ENCODE measurements around the gene MST1R.
"Not testable (repeated sequence)": the region's sequence is repeated elsewhere in the genome, so short reads cannot be mapped to it uniquely, and the experiment has no call there.

Gene MST1R

GRCh38 chr3:49926117-49926728 is 22.6 kb upstream of the MST1R start:
- H3K9me3 Mint-ChIP-seq: no peaks in the 10 kb centered on the region
- peaks cover 17% of the 10 kb centered on the region for H3K4me1 Mint-ChIP-seq (ENCODE audit: low read depth)
- H3K4me3 Mint-ChIP-seq: no peak overlapping the region
- H3K27me3 Mint-ChIP-seq (ENCODE audit: low read depth): no peaks in the 10 kb centered on the region
- H3K27ac Mint-ChIP-seq: no peak overlapping the region
- no peak for DNase-seq (ENCODE audit: low spot score)
- H3K36me3 Mint-ChIP-seq (ENCODE audit: low read depth): no peaks in the 10 kb centered on the region

GRCh38 chr3:49925485-49925884 is 21.8 kb upstream of the MST1R start:
- H3K27me3 Mint-ChIP-seq (ENCODE audit: low read depth): no peaks in the 10 kb centered on the region
- no peak overlapping the region for H3K4me3 Mint-ChIP-seq
- peaks cover 15% of the 10 kb centered on the region for H3K4me1 Mint-ChIP-seq (ENCODE audit: low read depth)
- no peaks in the 10 kb centered on the region for H3K36me3 Mint-ChIP-seq (ENCODE audit: low read depth)
- no peak for DNase-seq (ENCODE audit: low spot score)
- no peak overlapping the region for H3K27ac Mint-ChIP-seq
- H3K9me3 Mint-ChIP-seq: no peaks in the 10 kb centered on the region

GRCh38 chr3:49924683-49925082 is 21.0 kb upstream of the MST1R start:
- Mint-ChIP-seq H3K36me3 (ENCODE audit: low read depth) (no peaks in the 10 kb centered on the region), H3K27me3 (ENCODE audit: low read depth) (no peaks in the 10 kb centered on the region), H3K9me3 (no peaks in the 10 kb centered on the region), H3K27ac (no peak overlapping the region), H3K4me3 (no peak overlapping the region), H3K4me1 (ENCODE audit: low read depth) (peaks cover 11% of the 10 kb centered on the region)
- DNase-seq (ENCODE audit: low spot score): no peak

GRCh38 chr3:49917806-49918590 is 14.3 kb upstream of the MST1R start:
- DNase-seq (ENCODE audit: low spot score); H3K4me1 Mint-ChIP-seq (ENCODE audit: low read depth): not testable (repeated sequence)

GRCh38 chr3:49916686-49917085 is 13.0 kb upstream of the MST1R start:
- Mint-ChIP-seq H3K27me3 (ENCODE audit: low read depth) (no peaks in the 10 kb centered on the region), H3K4me1 (ENCODE audit: low read depth) (no peaks in the 10 kb centered on the region), H3K27ac (no peak overlapping the region), H3K9me3 (no peaks in the 10 kb centered on the region), H3K4me3 (no peak overlapping the region), H3K36me3 (ENCODE audit: low read depth) (peaks cover 5% of the 10 kb centered on the region)
- DNase-seq (ENCODE audit: low spot score): no peak

More at GRCh38 chr3:49917806-49918590, 14.3 kb upstream of the MST1R start:
- H3K27me3 Mint-ChIP-seq (ENCODE audit: low read depth); H3K27ac Mint-ChIP-seq; H3K9me3 Mint-ChIP-seq; H3K4me3 Mint-ChIP-seq; H3K36me3 Mint-ChIP-seq (ENCODE audit: low read depth): not testable (repeated sequence)

- Mint-ChIP-seq H3K36me3 (ENCODE audit: low read depth) (peaks cover 11% of the 10 kb centered on the region), H3K27ac (no peak overlapping the region), H3K9me3 (no peaks in the 10 kb centered on the region), H3K4me3 (no peak overlapping the region), H3K27me3 (ENCODE audit: low read depth) (no peaks in the 10 kb centered on the region), H3K4me1 (ENCODE audit: low read depth) (no peaks in the 10 kb centered on the region)
- no peak for DNase-seq (ENCODE audit: low spot score)
Observed at GRCh38 chr3:49914906-49915305, 11.2 kb upstream of the MST1R start.

- no peak overlapping the region for H3K27ac Mint-ChIP-seq
Observed at GRCh38 chr3:49912881-49913281, 9.2 kb upstream of the MST1R start.

GRCh38 chr3:49911611-49912010 is 7.9 kb upstream of the MST1R start:
- no peaks in the 10 kb centered on the region for H3K9me3 Mint-ChIP-seq
- DNase-seq (ENCODE audit: low spot score): no peak
- no peak overlapping the region for H3K4me3 Mint-ChIP-seq
- H3K27me3 Mint-ChIP-seq (ENCODE audit: low read depth): no peaks in the 10 kb centered on the region
- H3K36me3 Mint-ChIP-seq (ENCODE audit: low read depth): peaks cover 12% of the 10 kb centered on the region
- H3K27ac Mint-ChIP-seq: no peak overlapping the region
- peaks cover under 1% of the 10 kb centered on the region for H3K4me1 Mint-ChIP-seq (ENCODE audit: low read depth)

More at GRCh38 chr3:49912881-49913281, 9.2 kb upstream of the MST1R start:
- Mint-ChIP-seq H3K4me1 (ENCODE audit: low read depth) (no peaks in the 10 kb centered on the region), H3K4me3 (no peak overlapping the region), H3K9me3 (no peaks in the 10 kb centered on the region), H3K36me3 (ENCODE audit: low read depth) (peaks cover 13% of the 10 kb centered on the region), H3K27me3 (ENCODE audit: low read depth) (no peaks in the 10 kb centered on the region)
- no peak for DNase-seq (ENCODE audit: low spot score)

- Mint-ChIP-seq H3K9me3 (no peaks in the 10 kb centered on the region), H3K4me3 (no peak overlapping the region), H3K27me3 (ENCODE audit: low read depth) (no peaks in the 10 kb centered on the region), H3K36me3 (ENCODE audit: low read depth) (peaks cover 12% of the 10 kb centered on the region), H3K4me1 (ENCODE audit: low read depth) (peaks cover 3% of the 10 kb centered on the region), H3K27ac (no peak overlapping the region)
- no peak for DNase-seq (ENCODE audit: low spot score)
Observed at GRCh38 chr3:49911124-49911420, 7.4 kb upstream of the MST1R start.

GRCh38 chr3:49910409-49911123 is 6.9 kb upstream of the MST1R start:
- no peak overlapping the region for H3K4me3 Mint-ChIP-seq
- no peaks in the 10 kb centered on the region for H3K27me3 Mint-ChIP-seq (ENCODE audit: low read depth)
- H3K9me3 Mint-ChIP-seq: no peaks in the 10 kb centered on the region
- peaks cover 8% of the 10 kb centered on the region for H3K4me1 Mint-ChIP-seq (ENCODE audit: low read depth)
- H3K27ac Mint-ChIP-seq: no peak overlapping the region
- no peak for DNase-seq (ENCODE audit: low spot score)
- peaks cover 12% of the 10 kb centered on the region for H3K36me3 Mint-ChIP-seq (ENCODE audit: low read depth)

GRCh38 chr3:49908373-49909199 is 4.9 kb upstream of the MST1R start:
- Mint-ChIP-seq H3K27ac (no peak overlapping the region), H3K9me3 (no peaks in the 10 kb centered on the region), H3K36me3 (ENCODE audit: low read depth) (peaks cover 15% of the 10 kb centered on the region), H3K27me3 (ENCODE audit: low read depth) (no peaks in the 10 kb centered on the region), H3K4me3 (no peak overlapping the region), H3K4me1 (ENCODE audit: low read depth) (peaks cover 20% of the 10 kb centered on the region)
- DNase-seq (ENCODE audit: low spot score): no peak

GRCh38 chr3:49906073-49906743 is 2.5 kb upstream of the MST1R start:
- Mint-ChIP-seq H3K27me3 (ENCODE audit: low read depth) (no peaks in the 10 kb centered on the region), H3K4me1 (ENCODE audit: low read depth) (peaks cover 20% of the 10 kb centered on the region), H3K27ac (peak overlapping the region; percentile 88), H3K36me3 (ENCODE audit: low read depth) (peaks cover 11% of the 10 kb centered on the region), H3K9me3 (no peaks in the 10 kb centered on the region), H3K4me3 (peak overlapping the region; percentile 94)
- peak; percentile 52 for DNase-seq (ENCODE audit: low spot score)

GRCh38 chr3:49904448-49904847 is 775 bp upstream of the MST1R start:
- H3K9me3 Mint-ChIP-seq; H3K36me3 Mint-ChIP-seq (ENCODE audit: low read depth); DNase-seq (ENCODE audit: low spot score); H3K27me3 Mint-ChIP-seq (ENCODE audit: low read depth): not testable (repeated sequence)
- Mint-ChIP-seq H3K4me1 (ENCODE audit: low read depth) (peaks cover 20% of the 10 kb centered on the region), H3K27ac (peak overlapping the region; percentile 65), H3K4me3 (peak overlapping the region; percentile 94)
